Stomach (tissue), 4 donors: ENCODE measurements around the gene KCNJ18.
"Not testable (repeated sequence)": the region's sequence is repeated elsewhere in the genome, so short reads cannot be mapped to it uniquely, and the experiment has no call there.

Experiments used
- CTCF ChIP-seq, 7 experiments: fragments of 450-650 bp in 4 of 7; fragments of 200-600 bp in 3 of 7; sonication (generic) in 3 of 7; IDR thresholded peaks; one replicate each; pipeline ENCODE4 v1.5.1; 2016 to 2019; ENCODE audit warnings: antibody characterized with exemption in 7 of 7, control low read depth in 2 of 7, mild to moderate bottlenecking in 1 of 7
- EP300 ChIP-seq: sonication (generic); formaldehyde crosslinking; IDR thresholded peaks from one replicate; pipeline ENCODE4 v1.6.1; 2017; ENCODE audit warnings: antibody characterized with exemption
- POLR2A ChIP-seq, 4 donors: fragments of 450-650 bp; IDR thresholded peaks; one replicate each; pipeline ENCODE4 v1.6.1; 2016; ENCODE audit warnings: antibody characterized with exemption in 4 of 4, control low read depth in 2 of 4, mild to moderate bottlenecking in 1 of 4, moderate library complexity in 1 of 4
- POLR2AphosphoS5 ChIP-seq, 3 donors: sonication (generic); formaldehyde crosslinking; IDR thresholded peaks; one replicate each; pipeline ENCODE4 v1.6.1; 2016; ENCODE audit warnings: antibody characterized with exemption in 3 of 3

DNA sequence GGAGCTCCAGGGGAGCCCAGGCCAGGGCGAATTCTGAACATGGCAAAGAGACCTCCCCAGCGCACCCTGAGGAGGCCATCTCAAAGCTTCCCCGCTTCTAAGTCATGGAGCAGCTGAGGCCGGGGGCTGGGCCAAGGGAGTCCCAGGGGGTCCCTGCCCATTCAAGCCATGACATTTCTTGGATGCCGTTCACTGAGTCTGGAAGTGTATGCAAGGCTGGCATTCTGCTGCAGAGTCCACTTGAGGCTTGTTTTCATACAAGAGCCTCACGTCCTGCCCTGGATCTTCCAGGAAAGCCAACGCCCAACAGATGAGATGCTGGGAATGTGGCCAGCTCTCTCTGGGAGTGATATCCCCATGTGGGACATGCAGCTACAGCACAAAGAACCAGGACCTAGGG, 48.5 kb downstream of the KCNJ18 start:
- not testable (repeated sequence) for TF ChIP-seq CTCF (IDR thresholded peaks at IDR 0.05); POLR2A (IDR thresholded peaks at IDR 0.05); POLR2AphosphoS5 (IDR thresholded peaks at IDR 0.05); EP300
